GM21825 (cell line): ENCODE measurements around the gene ABITRAM.
"Not testable (repeated sequence)": the region's sequence is repeated elsewhere in the genome, so short reads cannot be mapped to it uniquely, and the experiment has no call there.

Source experiments
- ATAC-seq: cut with Tn5 transposase; IDR thresholded peaks from one replicate; pipeline ENCODE4 v1.9.1; 2021; ENCODE audit warnings: mild to moderate bottlenecking, moderate library complexity; ENCODE audit not compliant: unreplicated experiment

The ABITRAM gene

GRCh38 chr9:108924466-108924865 lies 9.7 kb upstream of the ABITRAM start:
- ATAC-seq, result no peak

GRCh38 chr9:108928386-108928785 lies 5.8 kb upstream of the ABITRAM start:
- no peak for ATAC-seq

GRCh38 chr9:108933231-108933717 lies 926 bp upstream of the ABITRAM start:
- no peak for ATAC-seq

- ATAC-seq, result peak; percentile 87
Observed at GRCh38 chr9:108933718-108934322, 380 bp upstream of the ABITRAM start, which contains the start of gene ELP1. Gene ELP1, minus strand, starts transcription at chr9:108934124. Its CDS starts 2,978 bp downstream, at chr9:108931146.

- ATAC-seq, result no peak
Observed at GRCh38 chr9:108937561-108938305, 3.5 kb downstream of the ABITRAM start.

- no peak for ATAC-seq
Observed at GRCh38 chr9:108939975-108940374, 5.8 kb downstream of the ABITRAM start.

GRCh38 chr9:108950168-108950567 lies 16.0 kb downstream of the ABITRAM start:
- no peak for ATAC-seq

GRCh38 chr9:108951578-108951977 lies 17.4 kb downstream of the ABITRAM start:
- ATAC-seq, result no peak

- ATAC-seq, result no peak
Observed at GRCh38 chr9:108953983-108954574, 19.9 kb downstream of the ABITRAM start.

GRCh38 chr9:108956022-108956630 lies 21.9 kb downstream of the ABITRAM start:
- ATAC-seq, result no peak

- ATAC-seq, result no peak
Observed at GRCh38 chr9:108956631-108957026, 22.4 kb downstream of the ABITRAM start.

- no peak for ATAC-seq
Observed at GRCh38 chr9:108960331-108960730, 26.1 kb downstream of the ABITRAM start.

- no peak for ATAC-seq
Observed at GRCh38 chr9:108961151-108961550, 27.0 kb downstream of the ABITRAM start.

GRCh38 chr9:108963459-108964143 lies 29.4 kb downstream of the ABITRAM start:
- no peak for ATAC-seq

GRCh38 chr9:108967916-108968315 lies 33.7 kb downstream of the ABITRAM start:
- ATAC-seq, result no peak

- ATAC-seq, result not testable (repeated sequence)
Observed at GRCh38 chr9:108971392-108971791, 37.2 kb downstream of the ABITRAM start.

GRCh38 chr9:108972186-108972585 lies 38.0 kb downstream of the ABITRAM start:
- ATAC-seq, result no peak

- ATAC-seq, result no peak
Observed at GRCh38 chr9:108972626-108973209, 38.5 kb downstream of the ABITRAM start.

GRCh38 chr9:108973895-108974294 lies 39.7 kb downstream of the ABITRAM start:
- no peak for ATAC-seq

- ATAC-seq, result no peak
Observed at GRCh38 chr9:108978205-108978604, 44.0 kb downstream of the ABITRAM start.
